Dendritic cell treated with granulocyte-macrophage colony-stimulating factor and Interleukin-4, amounts not matched to agents 40 ng/mL and 50 ng/mL, for 4 days (primary cell): Measurements from ENCODE around the gene MYZAP.

Experiments used
- H3K27ac Mint-ChIP-seq: one replicate; pipeline ENCODE4 v1.8.0; 2022; ENCODE audit warnings: mild to moderate bottlenecking, mixed read lengths
- H3K27me3 Mint-ChIP-seq: one replicate; pipeline ENCODE4 v1.8.0; 2022; ENCODE audit warnings: mild to moderate bottlenecking, mixed read lengths
- H3K36me3 Mint-ChIP-seq: one replicate; pipeline ENCODE4 v1.8.0; 2022; ENCODE audit warnings: low read depth, mixed read lengths
- H3K4me1 Mint-ChIP-seq: one replicate; pipeline ENCODE4 v1.8.0; 2022; ENCODE audit warnings: low read depth, mixed read lengths
- H3K4me3 Mint-ChIP-seq: one replicate; pipeline ENCODE4 v1.8.0; 2022; ENCODE audit warnings: mild to moderate bottlenecking, moderate library complexity, mixed read lengths
- H3K9me3 Mint-ChIP-seq: one replicate; pipeline ENCODE4 v1.8.0; 2022; ENCODE audit warnings: mixed read lengths
- intact Hi-C: fragments of 100-400 bp; cut with micrococcal nuclease; formaldehyde crosslinking; loops from one replicate; pipeline ENCODE4 v1.15.0; 2022

Gene MYZAP

DNA sequence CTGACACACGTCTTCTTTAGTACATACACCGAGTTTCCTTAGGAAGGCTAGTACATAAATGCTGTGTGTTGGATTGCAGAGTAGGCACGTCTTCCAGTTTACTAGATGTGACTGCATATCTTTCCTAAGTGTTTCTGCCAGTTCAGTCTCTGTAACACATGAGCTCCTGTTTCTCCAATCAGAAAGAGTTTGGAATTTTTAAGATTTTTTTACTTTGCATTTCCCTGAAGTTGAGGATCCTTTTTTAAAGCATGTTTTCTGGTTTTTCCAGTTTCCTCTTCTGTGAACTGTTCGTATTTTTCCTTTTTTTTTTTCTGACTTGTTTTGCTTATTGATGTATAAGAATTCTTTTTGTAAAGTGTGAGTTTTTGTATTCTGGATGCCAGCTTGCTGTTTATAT, 107.3 kb downstream of the MYZAP start:
- peaks cover 35% of the 10 kb centered on the region for H3K27me3 Mint-ChIP-seq
- H3K9me3 Mint-ChIP-seq: no peaks in the 10 kb centered on the region
- H3K4me1 Mint-ChIP-seq: no peaks in the 10 kb centered on the region
- no peak overlapping the region for H3K4me3 Mint-ChIP-seq
- intact Hi-C loops: no loop called here
- no peak overlapping the region for H3K27ac Mint-ChIP-seq
- H3K36me3 Mint-ChIP-seq: no peaks in the 10 kb centered on the region

- Mint-ChIP-seq H3K4me3 (no peak overlapping the region), H3K36me3 (peaks cover 15% of the 10 kb centered on the region), H3K27ac (no peak overlapping the region), H3K9me3 (no peaks in the 10 kb centered on the region), H3K27me3 (peaks cover 28% of the 10 kb centered on the region), H3K4me1 (peaks cover 12% of the 10 kb centered on the region)
- intact Hi-C loops: no loop called here
Observed at GRCh38 chr15:57703387-57703786, 111.7 kb downstream of the MYZAP start.

- Mint-ChIP-seq H3K4me1 (peaks cover 19% of the 10 kb centered on the region), H3K4me3 (no peak overlapping the region), H3K27me3 (peaks cover 26% of the 10 kb centered on the region), H3K27ac (no peak overlapping the region), H3K36me3 (peaks cover 21% of the 10 kb centered on the region), H3K9me3 (no peaks in the 10 kb centered on the region)
- intact Hi-C loops: no loop called here
Observed at GRCh38 chr15:57704441-57704840, 112.7 kb downstream of the MYZAP start.

GRCh38 chr15:57705746-57706404, 114.2 kb downstream of the MYZAP start:
- H3K4me1 Mint-ChIP-seq: peaks cover 24% of the 10 kb centered on the region

DNA sequence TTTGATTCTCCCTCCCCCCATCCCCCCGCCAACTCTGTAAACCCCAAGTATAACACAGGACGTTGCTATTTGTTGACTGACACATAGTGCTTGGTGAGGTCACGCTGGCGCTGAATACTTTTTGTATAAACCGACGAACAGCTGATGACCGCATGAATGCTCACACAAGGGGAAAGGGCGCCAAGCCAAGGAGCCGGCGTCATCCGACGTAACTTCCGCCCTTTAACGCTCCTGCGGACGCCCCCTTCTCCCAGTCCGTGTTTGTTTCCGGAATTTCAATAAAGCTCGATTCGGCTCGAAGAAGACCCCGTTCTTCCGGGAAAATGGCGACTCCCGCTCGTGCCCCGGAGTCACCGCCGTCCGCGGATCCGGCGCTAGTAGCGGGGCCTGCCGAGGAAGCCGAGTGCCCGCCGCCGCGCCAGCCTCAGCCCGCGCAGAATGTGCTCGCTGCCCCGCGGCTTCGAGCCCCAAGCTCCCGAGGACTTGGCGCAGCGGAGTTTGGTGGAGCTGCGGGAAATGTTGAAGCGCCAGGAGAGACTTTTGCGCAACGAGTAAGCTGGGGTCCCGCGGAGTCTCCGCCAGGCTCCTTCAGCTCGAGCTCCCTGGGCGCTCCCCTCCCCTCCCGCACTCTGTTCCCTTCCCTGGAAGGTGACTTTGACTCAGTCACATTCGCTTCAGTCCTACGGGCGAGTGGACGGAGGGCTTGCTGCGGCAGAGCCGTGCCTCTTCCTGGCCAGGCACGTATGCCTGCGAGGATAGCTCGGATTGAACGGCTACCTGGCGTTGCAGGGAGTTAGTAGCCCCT, 114.9 kb downstream of the MYZAP start, which contains the start of gene POLR2M:
POLR2M (plus strand) TSS at position 310 of the 805 bp plus-strand sequence; CDS start at position 439, 129 bp downstream.
- peaks cover 43% of the 10 kb centered on the region for H3K36me3 Mint-ChIP-seq
- H3K4me1 Mint-ChIP-seq: peaks cover 24% of the 10 kb centered on the region
- intact Hi-C loops: loop anchor here (2.0 kb wide), 1 partner anchor 146 kb away; no protein-coding TSS in a partner anchor
- H3K27me3 Mint-ChIP-seq: peaks cover 17% of the 10 kb centered on the region
- H3K4me3 Mint-ChIP-seq: peak within 1 kb of the TSS; percentile 89
- H3K27ac Mint-ChIP-seq: peak within 1 kb of the TSS; percentile 94
- no peaks in the 10 kb centered on the region for H3K9me3 Mint-ChIP-seq

More at GRCh38 chr15:57705746-57706404, 114.2 kb downstream of the MYZAP start:
- Mint-ChIP-seq H3K27me3 (peaks cover 20% of the 10 kb centered on the region), H3K27ac (peak overlapping the region; percentile 94), H3K36me3 (peaks cover 36% of the 10 kb centered on the region), H3K9me3 (no peaks in the 10 kb centered on the region), H3K4me3 (peak overlapping the region; percentile 89)
- intact Hi-C loops: loop anchor here (2.0 kb wide), 1 partner anchor 145 kb away; no protein-coding TSS in a partner anchor

GRCh38 chr15:57708047-57708446, 116.3 kb downstream of the MYZAP start:
- no peak overlapping the region for H3K4me3 Mint-ChIP-seq
- peaks cover 7% of the 10 kb centered on the region for H3K27me3 Mint-ChIP-seq
- intact Hi-C loops: no loop called here
- peaks cover 32% of the 10 kb centered on the region for H3K4me1 Mint-ChIP-seq
- no peaks in the 10 kb centered on the region for H3K9me3 Mint-ChIP-seq
- H3K36me3 Mint-ChIP-seq: peaks cover 57% of the 10 kb centered on the region
- H3K27ac Mint-ChIP-seq: no peak overlapping the region

DNA sequence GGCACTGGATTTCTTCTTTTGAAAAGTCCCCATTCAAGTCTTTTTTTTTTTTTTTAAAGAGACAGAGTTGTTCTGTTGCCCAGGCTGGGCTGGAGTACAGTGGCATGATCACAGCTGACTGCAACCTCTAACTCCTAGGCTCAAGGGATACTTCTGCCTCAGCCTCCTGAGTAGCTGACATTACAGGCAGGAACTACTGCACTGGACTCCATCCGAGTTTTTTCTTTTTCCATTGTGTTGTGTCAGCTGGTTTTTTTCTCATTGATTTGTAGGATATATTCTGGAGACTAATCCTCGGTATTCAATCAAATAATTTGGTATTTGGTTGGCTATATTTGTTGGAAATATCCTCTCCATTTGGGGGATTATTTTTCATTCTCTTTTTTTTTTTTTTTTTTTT, 126.6 kb downstream of the MYZAP start:
- Mint-ChIP-seq H3K27ac (no peak overlapping the region), H3K4me3 (no peak overlapping the region), H3K9me3 (no peaks in the 10 kb centered on the region), H3K4me1 (no peaks in the 10 kb centered on the region), H3K36me3 (peaks cover 65% of the 10 kb centered on the region), H3K27me3 (no peaks in the 10 kb centered on the region)
- intact Hi-C loops: loop anchor here (10.0 kb wide), 1 partner anchor 64 kb away; no protein-coding TSS in a partner anchor

- Mint-ChIP-seq H3K4me3 (no peak overlapping the region), H3K9me3 (no peaks in the 10 kb centered on the region), H3K4me1 (no peaks in the 10 kb centered on the region), H3K27ac (no peak overlapping the region), H3K36me3 (peaks cover 41% of the 10 kb centered on the region), H3K27me3 (no peaks in the 10 kb centered on the region)
- intact Hi-C loops: no loop called here
Observed at GRCh38 chr15:57720867-57721266, 129.2 kb downstream of the MYZAP start.

GRCh38 chr15:57726411-57726810, 134.7 kb downstream of the MYZAP start:
- Mint-ChIP-seq H3K27me3 (no peaks in the 10 kb centered on the region), H3K4me1 (no peaks in the 10 kb centered on the region), H3K4me3 (no peak overlapping the region), H3K36me3 (no peaks in the 10 kb centered on the region), H3K27ac (no peak overlapping the region), H3K9me3 (no peaks in the 10 kb centered on the region)
- intact Hi-C loops: no loop called here

- Mint-ChIP-seq H3K27me3 (no peaks in the 10 kb centered on the region), H3K4me3 (no peak overlapping the region), H3K36me3 (no peaks in the 10 kb centered on the region), H3K4me1 (no peaks in the 10 kb centered on the region), H3K27ac (no peak overlapping the region), H3K9me3 (no peaks in the 10 kb centered on the region)
- intact Hi-C loops: no loop called here
Observed at GRCh38 chr15:57727031-57727430, 135.3 kb downstream of the MYZAP start.

DNA sequence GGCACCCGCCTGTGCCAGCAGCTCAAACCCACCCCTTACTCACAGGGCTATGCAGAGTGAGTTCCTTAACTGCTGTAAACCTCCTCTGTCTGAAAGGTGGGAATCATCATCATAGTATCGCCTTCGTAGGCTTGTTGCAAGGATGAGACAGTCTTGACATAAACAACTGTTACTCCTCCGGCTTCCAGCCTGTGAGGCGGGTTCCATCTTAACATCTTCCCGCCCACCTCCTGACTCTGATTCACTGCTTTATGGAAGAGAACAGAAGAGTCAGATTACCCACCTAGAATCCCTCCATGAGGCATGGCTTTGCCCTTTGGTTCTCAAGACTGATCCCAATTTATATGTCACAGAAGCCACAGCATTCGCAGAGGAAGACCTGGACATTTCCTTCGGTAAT, 136.7 kb downstream of the MYZAP start:
- Mint-ChIP-seq H3K27me3 (no peaks in the 10 kb centered on the region), H3K4me3 (no peak overlapping the region), H3K4me1 (no peaks in the 10 kb centered on the region), H3K36me3 (no peaks in the 10 kb centered on the region), H3K27ac (no peak overlapping the region), H3K9me3 (no peaks in the 10 kb centered on the region)
- intact Hi-C loops: no loop called here

- Mint-ChIP-seq H3K4me3 (no peak overlapping the region), H3K27me3 (no peaks in the 10 kb centered on the region), H3K27ac (no peak overlapping the region), H3K9me3 (no peaks in the 10 kb centered on the region), H3K36me3 (no peaks in the 10 kb centered on the region), H3K4me1 (no peaks in the 10 kb centered on the region)
- intact Hi-C loops: loop anchor here (5.0 kb wide), 1 partner anchor 131 kb away; no protein-coding TSS in a partner anchor
Observed at GRCh38 chr15:57730876-57731275, 139.2 kb downstream of the MYZAP start.

DNA sequence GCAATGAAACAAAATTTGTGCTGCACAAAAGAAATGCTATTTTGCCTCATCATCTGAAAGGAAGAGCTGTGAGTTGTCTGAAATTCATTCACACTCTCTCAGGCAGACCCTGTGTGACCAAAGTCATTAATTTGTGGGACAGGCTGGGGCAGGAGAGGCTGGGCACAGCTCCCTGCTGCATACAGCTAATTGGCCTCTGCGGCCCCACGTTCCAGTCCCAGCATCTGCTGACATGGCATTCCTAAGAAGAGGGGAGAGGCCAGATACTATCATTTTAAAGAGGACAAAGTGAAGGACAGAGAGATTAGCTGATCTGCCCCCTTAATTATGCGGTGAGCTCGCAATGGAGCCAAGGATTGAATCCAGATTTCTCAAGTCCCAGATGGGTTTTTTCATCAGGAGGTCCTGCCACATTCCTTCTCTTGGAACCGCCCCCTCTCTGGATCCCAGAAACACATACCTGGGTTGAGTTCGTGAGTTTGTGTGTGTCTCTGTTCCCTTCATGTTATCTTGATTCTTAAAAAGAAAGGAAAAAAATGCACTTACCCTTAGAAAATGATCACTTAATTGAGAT, 139.9 kb downstream of the MYZAP start:
- intact Hi-C loops: loop anchor here (5.0 kb wide), 1 partner anchor 131 kb away; no protein-coding TSS in a partner anchor
- Mint-ChIP-seq H3K4me3 (no peak overlapping the region), H3K27ac (no peak overlapping the region), H3K27me3 (no peaks in the 10 kb centered on the region), H3K36me3 (no peaks in the 10 kb centered on the region), H3K9me3 (no peaks in the 10 kb centered on the region), H3K4me1 (no peaks in the 10 kb centered on the region)
